ENCODE data around the gene CTNND2.
"Not testable (repeated sequence)": the region's sequence is repeated elsewhere in the genome, so short reads cannot be mapped to it uniquely, and the experiment has no call there.

The CTNND2 gene

DNA sequence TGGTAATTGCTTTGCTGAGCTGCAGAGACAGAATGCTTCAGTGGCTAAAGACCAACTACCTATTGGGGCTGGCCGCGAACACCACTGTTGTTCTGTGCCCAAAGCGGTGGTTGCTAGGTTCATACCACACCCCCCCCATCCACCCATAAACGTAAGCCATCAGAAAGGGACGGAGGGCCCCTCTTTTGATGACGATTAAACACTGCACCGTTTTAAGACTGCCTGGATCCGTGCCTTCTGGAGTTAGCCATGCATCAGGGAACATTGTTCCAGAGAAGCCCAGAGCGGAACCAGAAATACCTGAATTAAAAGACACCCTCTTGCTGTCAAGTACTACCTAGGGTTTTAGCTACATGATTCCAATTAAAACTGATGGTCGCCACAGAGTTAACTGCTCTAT, 774.1 kb downstream of the CTNND2 start:
- no peak for DNase-seq (ENCODE audit: low read depth in 3 of 3, low spot score in 1 of 3)

DNA sequence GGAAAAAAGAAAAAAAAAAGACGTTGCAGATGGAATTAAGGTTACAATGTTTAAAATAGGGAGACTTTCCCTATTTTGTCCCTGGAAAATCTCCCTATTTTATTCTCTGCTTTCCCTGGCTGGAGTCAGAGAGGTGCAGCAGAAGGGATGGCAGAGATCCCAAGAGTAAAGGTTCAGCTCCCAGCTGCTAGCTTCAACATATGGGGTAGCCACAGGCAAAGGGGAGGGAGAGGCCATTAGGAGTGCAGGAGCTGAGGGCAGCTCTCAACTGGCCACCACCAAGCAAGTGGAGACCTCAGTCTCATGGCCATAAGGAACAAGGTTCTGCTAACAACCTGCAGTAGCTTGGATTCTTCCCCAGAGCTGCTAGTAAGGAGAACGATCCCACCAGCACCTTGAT, 776.2 kb downstream of the CTNND2 start:
- no peak for DNase-seq (ENCODE audit: low read depth in 3 of 3, low spot score in 1 of 3)

DNA sequence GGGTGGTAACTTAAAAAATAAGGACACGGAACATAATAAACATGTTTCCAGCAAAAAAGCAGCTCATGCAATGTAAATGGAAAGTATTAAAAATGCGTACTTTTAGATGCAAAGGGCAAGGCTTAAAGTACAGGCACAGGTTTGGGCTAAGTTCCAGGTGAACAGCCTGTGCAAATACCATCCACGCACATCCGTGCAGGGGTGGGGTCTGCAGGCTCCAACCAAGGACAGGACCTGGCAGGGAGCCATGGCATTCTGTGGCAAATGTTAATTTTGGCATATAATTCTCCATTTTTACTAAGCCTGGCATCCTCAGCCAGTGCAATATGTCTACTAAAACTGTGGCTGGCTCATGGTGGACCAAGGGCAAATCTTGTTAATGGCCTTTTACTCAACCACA, 777.4 kb downstream of the CTNND2 start:
- DNase-seq (ENCODE audit: low read depth in 3 of 3, low spot score in 1 of 3): no peak

DNA sequence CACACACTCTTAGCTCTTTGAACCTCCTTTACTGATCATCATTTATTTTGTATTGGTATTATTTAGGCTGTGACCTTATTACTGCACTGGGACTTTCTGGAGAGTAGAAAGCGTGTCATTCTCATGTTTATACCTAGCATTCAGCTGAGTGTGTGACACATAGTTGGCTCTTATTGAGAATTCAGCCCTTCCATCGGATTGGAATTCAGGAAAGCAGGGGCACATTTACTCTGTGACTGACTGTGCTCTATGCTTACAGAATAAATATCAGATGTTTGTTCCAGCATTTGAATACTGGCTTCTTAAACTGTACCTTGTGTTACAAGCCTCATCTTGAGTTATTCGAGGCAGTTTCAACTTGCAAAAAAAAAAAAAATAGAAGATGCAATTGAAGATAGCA, 782.4 kb downstream of the CTNND2 start:
- no peak for DNase-seq (ENCODE audit: low read depth in 3 of 3, low spot score in 1 of 3)

DNA sequence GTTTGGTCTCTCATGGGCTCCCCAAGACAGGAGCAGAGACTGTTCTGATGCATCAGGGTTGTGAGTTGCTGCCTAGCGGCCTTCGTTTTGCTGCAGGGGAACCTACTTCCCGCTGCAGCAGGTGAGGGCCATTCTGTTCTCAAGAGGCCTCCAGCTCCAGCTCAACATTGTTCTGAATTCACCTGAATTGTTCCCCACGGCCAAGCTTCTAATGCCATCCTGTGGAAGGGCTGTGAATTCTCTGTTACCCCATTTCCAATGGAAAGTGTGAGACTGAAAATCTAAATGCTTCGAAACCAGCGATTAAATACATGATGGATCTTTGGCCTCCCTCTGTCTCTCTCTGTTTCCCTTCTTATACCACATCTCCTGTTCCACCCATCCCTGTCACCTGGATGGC, 794.1 kb downstream of the CTNND2 start:
- DNase-seq (ENCODE audit: low read depth in 3 of 3, low spot score in 1 of 3): no peak

DNA sequence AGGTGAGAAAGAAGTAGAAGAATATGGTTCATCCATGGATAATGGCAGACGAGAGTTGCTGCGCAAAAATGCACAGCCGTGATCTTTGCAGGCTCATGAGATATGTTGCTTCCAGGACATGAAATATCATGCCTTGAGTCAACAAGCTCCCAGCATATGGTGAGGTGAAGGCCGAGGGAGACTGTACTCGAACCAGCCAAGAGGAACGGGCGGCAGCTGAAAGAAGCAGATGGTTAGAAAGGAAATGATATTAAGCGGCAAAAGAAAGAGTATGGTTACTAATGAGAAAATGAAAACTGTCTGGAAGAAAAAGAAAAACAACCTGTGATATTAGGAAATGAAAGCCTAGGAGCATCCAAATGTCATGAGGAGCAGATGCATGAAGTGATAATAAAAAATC, 798.5 kb downstream of the CTNND2 start:
- DNase-seq (ENCODE audit: low read depth in 3 of 3, low spot score in 1 of 3): no peak

DNA sequence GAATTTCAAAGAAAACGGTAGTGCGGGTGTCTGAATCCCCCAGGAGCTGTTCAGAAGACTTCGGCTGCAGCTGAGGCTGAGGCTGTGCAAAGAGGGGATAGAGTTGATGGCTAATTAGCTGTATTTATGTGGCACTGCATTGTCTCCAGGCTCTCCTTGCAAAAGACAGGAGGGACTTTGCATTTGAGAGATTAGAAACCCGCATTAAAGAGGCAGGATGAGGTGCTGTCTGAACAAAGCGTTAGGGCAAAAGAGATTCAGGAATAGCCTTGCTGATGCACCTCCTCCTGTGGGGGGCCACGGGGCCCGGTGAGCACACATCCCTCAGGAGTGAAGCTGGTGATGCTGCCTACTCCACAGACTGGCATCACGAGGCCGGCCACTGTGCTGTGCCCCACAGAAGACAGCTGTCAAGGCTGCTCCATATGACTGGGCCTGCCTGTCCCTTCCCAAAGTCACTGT, 799.6 kb downstream of the CTNND2 start:
- DNase-seq (ENCODE audit: low read depth in 3 of 3, low spot score in 1 of 3): no peak

DNA sequence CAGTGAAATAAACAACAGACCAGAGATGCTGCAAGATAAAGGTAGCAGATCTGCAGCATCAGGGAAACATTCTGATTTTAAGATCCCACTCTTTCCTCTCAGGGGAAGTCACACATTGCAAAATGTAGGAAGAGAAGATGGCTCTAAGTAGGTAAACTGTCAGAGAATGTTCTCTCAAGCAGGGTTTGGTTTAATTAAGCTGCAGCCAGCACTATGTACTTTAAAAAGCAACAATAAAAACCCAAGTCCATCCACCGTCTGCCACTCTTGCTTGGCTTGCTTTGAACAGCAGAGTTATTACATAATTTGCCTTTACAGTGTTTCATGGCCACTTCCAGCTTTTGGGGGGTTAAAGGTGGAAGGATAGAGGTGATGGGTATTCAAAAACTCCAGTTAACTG, 800.0 kb downstream of the CTNND2 start:
- no peak for DNase-seq (ENCODE audit: low read depth in 3 of 3, low spot score in 1 of 3)

DNA sequence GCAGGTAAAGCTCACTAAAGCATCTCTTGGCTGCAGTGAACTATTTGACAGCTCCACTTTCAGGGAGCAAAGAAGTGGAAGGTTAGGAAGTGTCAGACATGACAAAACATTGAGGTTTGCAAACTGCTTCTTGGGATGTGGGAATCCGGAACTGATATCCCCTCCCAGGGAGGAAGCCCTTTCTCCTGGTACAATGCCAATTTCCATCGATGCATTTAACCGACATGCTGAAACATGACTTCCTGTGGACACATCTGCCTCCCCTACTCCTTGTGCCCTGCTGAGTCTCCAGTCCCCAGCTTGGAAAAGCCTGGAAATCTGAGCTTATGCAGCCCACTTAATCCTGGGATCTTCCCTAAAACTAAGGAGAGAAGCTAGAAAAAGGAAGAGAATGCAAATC, 820.1 kb downstream of the CTNND2 start:
- DNase-seq (ENCODE audit: low read depth in 3 of 3, low spot score in 1 of 3): no peak

DNA sequence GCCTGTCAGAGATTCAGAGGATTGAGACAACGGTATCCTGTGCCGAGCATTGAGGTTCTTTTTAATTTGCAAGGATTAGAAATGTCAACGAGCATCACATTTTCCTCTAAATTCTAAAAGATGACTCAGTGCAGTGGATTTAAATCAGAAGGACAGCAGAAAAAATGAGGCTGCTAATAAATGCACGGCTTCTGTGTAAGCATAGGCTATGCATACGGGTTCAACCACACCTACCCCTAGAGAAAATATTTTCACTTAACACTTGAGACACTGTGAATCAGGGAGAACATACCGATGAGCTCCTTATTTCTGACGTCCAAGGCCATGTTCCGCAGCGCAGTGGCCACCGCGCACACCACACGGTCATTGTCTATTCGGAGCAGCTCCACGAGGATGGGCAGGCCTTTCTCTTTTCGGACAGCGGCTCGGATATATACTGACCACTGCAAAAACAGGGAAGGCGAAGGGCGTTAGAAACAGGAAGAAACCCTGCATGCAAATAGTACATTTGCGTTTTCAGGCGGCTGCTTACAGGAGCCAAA, 821.8 kb downstream of the CTNND2 start:
- DNase-seq (ENCODE audit: low read depth in 3 of 3, low spot score in 1 of 3): no peak

DNA sequence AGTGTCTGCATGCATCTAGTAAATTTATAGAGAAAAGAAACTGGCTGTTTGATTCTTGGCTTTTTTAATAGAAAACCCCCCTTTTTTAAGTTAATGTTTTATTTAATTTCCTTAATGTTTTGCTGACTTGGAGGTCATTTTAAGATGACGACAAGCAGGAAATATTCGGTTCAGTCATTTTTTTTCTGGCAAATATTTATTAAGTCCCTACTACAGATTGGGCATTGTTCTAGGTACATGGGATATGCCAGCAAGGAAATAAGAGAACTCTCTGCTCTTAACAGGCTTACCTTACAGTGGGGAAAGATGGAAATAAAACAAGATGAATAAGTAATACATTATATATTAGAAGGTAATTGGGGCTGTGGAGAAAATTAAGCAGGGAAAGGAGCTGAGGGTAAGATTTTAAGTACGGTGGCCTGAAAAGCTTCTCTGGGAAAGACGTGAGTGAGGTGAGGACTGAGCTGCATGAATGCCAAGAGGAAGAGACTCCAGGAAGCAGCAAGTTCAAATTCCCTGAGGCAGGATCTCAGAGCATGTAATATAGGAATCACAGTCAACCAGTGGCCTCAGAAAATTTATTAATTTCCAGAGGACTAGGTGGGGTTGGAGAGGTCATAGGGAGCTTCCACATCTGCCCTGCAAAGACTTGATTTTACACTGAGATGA, 827.2 kb downstream of the CTNND2 start:
- no peak for DNase-seq (ENCODE audit: low read depth in 3 of 3, low spot score in 1 of 3)

DNA sequence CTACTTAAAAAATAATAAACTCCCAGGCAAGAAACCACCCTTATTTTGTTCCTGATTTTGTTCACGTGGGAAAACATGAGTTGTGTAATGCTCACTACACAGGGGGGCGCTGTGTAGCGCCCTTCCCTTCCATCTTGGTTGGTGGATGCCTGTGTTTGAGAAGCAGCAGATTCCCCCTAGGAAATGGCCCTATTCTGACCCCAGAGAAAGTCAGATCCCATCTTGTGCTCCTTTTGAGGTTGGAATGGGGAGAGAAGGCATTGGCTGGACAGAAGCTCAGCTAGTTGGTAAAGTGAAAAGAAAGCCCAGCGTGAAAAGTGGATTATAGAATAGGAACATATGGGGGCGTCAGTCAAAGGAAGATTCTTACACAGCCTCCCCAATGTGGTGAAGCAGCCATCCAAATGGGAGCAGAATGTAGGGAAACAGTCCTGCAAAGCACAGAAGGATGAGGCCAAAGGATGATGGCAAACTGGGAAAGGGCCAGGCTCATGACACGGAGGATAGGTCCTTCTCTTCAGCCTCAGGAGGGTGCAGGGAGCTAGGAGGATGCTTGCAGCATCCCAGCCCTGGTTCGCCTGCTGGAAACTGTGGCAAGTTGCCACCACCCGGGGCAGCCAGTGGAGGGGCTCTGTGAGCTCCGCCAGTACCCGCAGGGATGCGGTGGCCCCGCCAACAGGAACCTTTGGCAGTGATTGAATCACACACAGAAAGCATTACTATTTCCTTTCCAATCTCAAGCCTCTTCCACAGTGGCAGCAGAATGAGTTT, 829.0 kb downstream of the CTNND2 start:
- DNase-seq (ENCODE audit: low read depth in 3 of 3, low spot score in 1 of 3): no peak

DNA sequence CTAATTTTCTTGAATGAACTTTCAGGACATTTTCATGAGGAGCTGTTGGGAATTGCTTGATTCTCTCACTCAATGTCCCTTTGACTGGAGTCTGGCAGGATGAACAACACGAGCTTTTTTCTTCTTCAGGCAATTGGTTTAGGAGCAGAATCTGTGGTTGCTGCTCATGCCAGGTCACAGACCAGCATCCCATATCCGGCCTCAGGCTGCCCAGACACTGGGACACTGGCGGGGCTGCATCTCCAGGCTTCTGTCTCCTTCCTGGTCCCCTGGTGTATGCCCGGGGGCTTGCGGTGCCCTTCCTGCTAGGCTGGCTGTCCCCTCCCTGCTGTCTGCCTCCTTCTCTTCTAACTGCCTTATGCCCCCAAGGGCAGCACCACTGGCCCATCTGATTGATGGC, 831.7 kb downstream of the CTNND2 start:
- DNase-seq (ENCODE audit: low read depth in 3 of 3, low spot score in 1 of 3): no peak

DNA sequence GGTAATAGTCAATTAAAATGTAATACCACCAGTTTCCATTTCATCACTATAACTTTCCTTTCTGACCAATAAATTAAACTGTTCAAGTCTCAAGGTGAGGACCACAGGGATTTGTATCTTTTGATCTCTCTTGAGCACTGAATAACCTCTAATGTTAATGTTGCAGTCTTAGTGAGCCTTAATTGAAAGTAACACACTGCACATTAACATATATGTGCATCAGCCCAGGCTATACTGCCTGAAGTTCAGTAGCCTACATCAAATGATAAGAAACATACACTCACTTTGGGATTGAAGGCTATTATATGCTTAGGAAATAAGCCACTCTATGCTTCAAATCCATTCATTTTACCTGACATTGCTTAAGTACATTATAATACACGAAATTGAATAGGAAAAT, 832.2 kb downstream of the CTNND2 start:
- DNase-seq (ENCODE audit: low read depth in 3 of 3, low spot score in 1 of 3): no peak

DNA sequence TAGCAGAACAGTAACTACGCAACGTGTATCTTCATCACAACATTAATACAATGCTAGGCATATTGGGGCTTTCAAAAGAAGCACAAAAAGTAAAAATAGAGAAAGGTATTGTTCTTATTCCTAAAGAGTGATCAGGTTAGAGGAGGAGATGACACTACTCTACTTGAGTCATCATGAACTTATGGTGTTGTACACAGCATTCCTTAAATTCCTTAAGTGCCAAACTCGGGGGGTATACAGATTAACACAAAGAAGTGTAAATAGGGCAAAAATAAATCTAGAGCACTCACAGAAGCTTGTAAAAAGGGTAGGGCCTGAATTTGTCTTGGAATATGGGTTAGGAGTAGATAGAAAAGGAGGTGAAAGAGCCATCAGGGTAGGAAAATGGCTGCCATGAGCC, 835.2 kb downstream of the CTNND2 start:
- no peak for DNase-seq (ENCODE audit: low read depth in 3 of 3, low spot score in 1 of 3)

DNA sequence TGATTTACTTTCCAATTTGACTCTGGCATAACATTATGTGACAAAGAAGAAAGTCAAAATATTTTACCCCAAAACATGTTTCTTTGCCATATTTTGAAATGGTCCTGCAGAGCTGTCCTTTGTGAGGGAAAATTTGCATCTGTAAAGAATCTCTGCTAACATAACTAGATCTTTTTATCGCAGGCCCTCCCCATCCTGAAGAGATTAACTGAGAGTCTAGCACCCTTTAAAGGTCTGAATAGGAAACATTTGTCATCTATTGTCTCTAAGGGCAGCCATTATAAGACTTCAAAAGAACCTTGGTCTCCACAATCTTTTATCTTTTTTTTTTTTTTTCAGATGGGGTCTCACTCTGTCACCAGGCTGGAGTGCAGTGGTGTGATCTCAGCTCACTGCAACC, 838.5 kb downstream of the CTNND2 start:
- not testable (repeated sequence) for DNase-seq (ENCODE audit: low read depth in 3 of 3, low spot score in 1 of 3)

DNA sequence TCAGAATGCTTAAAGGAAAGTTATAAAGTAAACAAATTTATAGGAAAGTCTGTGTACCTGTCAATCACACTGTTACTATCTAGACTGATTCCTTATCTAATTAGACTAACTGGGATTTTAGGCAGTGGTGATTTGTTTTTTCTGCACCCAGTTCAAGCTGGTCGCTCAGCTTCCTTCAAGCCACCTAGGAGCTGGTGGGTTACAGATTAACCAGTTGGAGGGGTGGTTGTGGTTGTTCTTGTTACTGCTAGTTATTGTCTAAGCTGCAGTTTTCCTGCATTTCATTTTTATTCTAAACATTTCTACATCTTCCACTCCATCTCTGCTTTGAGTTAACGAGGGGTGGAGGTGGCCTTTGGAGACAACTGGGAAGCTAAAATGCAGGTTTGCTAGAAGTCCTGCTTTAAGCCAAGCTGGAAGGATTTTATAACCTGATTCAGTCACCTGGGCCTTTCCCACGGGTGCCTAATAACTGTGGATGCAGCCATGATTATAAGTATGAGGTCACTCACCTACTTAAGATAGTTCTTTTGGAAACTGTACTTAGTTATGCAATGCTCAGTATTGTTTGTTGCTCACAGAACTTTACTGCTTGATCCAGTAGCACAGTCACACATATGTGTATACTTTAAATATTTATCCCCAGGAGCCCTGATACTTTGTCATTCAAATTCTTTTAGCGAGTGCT, 839.3 kb downstream of the CTNND2 start:
- no peak for DNase-seq (ENCODE audit: low read depth in 3 of 3, low spot score in 1 of 3)

DNA sequence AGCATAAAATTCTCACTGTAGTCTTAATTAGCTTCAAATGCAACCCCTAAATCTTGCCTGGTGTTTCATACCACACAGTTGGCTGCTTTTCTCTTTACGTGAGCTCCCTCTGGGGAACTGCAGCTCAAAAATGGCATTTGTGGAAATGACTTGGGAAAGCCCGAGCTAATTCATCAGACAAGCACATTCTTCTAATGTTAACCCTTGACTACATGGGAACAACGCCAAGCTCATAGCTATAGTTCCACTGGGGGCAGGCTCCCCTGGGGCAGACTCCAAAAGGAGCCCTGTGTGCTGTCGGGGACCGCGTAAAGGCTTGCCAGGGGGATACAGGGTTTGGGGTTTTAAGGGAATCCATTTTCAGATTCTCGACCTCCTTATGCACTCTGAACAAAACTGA, 841.8 kb downstream of the CTNND2 start:
- no peak for DNase-seq (ENCODE audit: low read depth in 3 of 3, low spot score in 1 of 3)

DNA sequence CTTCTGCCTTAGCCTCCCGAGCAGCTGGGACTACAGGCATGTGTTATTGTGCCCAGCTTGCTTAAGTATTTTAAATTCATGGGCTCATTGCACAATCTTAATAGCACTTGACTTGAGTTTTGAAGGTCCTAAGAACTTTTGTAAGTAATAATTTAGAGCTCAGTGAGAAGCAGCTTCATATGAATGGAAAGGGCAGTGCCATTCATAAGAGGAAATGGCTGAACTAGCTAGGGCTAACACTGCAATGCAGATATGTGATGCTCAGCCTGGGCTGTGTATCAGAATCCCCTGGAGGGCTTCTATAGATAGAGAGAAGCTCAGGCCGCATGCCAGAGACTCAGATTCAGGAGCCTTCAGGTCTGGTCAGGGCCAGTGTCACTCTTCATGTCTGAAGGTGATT, 847.7 kb downstream of the CTNND2 start:
- DNase-seq (ENCODE audit: low read depth in 3 of 3, low spot score in 1 of 3): no peak

DNA sequence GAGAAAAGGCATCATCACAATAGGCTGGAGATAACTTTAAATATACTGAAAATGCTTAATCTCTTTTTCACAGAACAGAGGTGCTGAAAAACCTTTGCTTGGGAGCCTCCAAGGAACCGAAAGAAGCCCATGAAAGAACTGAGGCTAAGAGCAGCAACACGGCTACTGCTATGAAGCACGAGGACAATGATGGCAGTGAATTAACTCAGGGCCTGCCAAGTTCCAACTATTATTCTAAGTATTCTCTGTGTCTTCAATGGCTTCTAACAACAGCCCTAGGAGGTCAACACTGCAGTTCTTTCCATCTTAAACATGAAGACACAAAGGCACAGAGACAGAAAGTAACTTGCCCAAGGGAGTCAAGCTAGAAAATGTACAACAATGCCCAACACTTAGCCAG, 850.2 kb downstream of the CTNND2 start:
- DNase-seq (ENCODE audit: low read depth in 3 of 3, low spot score in 1 of 3): no peak

DNA sequence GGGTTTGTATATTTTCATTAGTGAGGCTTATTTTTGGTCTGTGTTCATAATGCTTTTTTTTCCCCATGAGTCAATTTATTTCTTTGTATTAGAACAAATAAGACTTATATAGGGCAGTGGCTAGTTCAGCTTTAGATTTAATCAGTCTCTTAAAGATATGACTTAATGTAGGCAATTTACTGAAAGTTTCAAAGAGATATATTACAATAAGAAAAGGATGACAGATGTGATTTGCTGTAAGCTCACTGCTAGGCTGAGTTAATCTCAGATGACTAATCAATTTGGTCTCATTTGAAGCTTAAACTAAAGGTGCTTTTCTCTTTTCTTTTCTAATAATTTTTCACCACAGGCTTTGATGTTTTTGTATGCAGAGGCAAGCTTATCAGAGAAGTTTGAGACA, 851.4 kb downstream of the CTNND2 start:
- no peak for DNase-seq (ENCODE audit: low read depth in 3 of 3, low spot score in 1 of 3)
